Loucy (cell line): ENCODE measurements around the gene ISG20L2.

ENCODE experiments used
- CTCF ChIP-seq: fragments of 200-600 bp; sonication (generic); conservative IDR thresholded peaks from 2 replicates; pipeline ENCODE4 v1.5.1; 2014; ENCODE audit warnings: mild to moderate bottlenecking, antibody characterized with exemption, low read length
- EZH2phosphoT487 ChIP-seq: fragments of 200-600 bp; IDR thresholded peaks from 2 replicates; pipeline ENCODE4 v1.6.1; 2018; ENCODE audit warnings: antibody characterized with exemption, mild to moderate bottlenecking, moderate library complexity, borderline replicate concordance

- TF ChIP-seq CTCF (peak; percentile 76), EZH2phosphoT487 (no peak)
These were observed 1.9 kb downstream of the ISG20L2 start for GRCh38 chr1:156726549-156727226.
